ENCODE results near the gene LCT.
"Not testable (repeated sequence)": the region's sequence is repeated elsewhere in the genome, so short reads cannot be mapped to it uniquely, and the experiment has no call there.

The LCT gene

GRCh38 chr2:135836596-135837270, at the start of gene LCT:
TSS of gene LCT (minus strand) at chr2:135837184. CDS start at chr2:135837169, 15 bp downstream.
- no peak for DNase-seq (ENCODE audit: extremely low read depth, low read depth)
- TF ChIP-seq CTCF (IDR thresholded peaks at IDR 0.05; ENCODE audit: low read depth, low read length), result no peak

DNA sequence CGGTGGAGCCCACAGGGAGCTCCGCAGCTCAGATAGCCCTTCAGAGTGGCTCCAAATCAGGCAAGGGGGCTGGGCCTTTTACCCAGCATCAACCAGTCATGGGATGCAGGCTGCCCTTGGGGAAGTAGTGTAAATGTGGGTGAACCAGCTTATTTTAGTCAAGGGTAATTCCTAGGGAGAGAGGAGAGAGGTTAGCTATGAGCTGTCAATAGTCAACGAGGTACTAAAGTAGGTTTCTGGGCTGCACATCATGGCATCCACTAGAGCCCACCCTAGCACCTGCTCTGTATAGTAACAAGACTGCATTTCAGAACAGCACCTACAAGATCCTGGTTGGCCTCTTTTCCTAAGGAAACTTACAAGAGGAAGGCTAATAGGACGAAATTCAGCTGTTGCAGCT, 48.7 kb upstream of the LCT start:
- no peak for TF ChIP-seq CTCF (IDR thresholded peaks at IDR 0.05; ENCODE audit: low read depth, low read length)
- no peak for DNase-seq (ENCODE audit: extremely low read depth, low read depth)

DNA sequence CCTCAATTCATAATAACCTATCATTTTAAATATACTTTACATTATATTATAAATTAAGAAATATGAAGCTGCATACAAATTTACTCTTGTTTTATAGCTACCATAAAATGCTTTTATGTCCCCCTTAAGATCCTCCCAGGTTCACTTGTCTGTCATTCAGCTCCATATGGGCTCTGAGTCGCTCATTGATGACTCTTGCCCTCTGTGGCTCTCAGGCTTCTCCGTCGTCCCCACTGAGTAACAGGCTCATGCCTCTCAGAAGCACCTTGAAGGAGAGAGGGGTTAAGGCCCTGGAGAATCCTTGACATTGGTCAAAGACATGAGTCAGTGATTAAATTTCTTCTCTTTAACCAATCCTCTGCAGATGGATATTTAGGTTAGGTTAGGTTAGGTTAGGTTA, 45.4 kb upstream of the LCT start:
- TF ChIP-seq CTCF (IDR thresholded peaks at IDR 0.05; ENCODE audit: low read depth, low read length), result no peak
- DNase-seq (ENCODE audit: extremely low read depth, low read depth), result no peak

- DNase-seq (ENCODE audit: extremely low read depth, low read depth), result not testable (repeated sequence)
Measured at GRCh38 chr2:135876770-135877169, 39.8 kb upstream of the LCT start.

DNA sequence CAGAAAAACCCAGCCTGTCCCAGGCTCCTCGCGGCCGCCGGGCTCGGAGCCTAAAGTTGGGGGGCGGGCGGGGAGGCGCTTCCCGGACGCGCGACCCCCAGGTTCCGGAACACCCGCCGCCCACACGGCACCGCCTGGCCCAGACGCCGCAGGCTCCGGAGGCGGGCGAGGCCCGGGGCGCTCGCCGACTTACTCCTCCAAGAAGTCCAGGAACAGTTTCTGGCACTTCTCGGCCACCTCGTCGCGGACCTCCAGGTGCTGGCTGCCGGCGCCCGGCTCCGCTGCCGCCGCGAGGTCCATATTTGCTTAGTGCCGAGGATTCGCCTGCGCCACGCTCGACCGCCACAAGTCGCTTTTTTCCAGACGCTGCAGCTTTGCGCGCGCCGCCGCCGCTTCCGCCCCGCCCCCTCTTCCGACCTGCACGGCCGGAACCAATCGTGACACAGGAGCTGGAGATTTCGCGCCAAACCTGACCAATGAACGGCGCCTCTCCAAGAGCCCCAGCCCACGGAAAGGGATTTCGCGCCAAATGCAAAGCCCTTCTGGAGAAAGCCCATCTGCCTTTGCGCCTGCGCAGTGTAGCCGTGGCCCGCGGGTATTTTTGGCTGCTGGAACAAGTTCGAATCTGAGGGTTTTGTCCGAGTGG, 39.2 kb upstream of the LCT start, which contains the start of gene MCM6:
Gene MCM6, minus strand, starts transcription at position 378 of the 646 bp plus-strand sequence. Its CDS starts 78 bp downstream, at position 300.
- peak; percentile 97 for DNase-seq (ENCODE audit: extremely low read depth, low read depth)
- TF ChIP-seq CTCF (IDR thresholded peaks at IDR 0.05; ENCODE audit: low read depth, low read length), result no peak

DNA sequence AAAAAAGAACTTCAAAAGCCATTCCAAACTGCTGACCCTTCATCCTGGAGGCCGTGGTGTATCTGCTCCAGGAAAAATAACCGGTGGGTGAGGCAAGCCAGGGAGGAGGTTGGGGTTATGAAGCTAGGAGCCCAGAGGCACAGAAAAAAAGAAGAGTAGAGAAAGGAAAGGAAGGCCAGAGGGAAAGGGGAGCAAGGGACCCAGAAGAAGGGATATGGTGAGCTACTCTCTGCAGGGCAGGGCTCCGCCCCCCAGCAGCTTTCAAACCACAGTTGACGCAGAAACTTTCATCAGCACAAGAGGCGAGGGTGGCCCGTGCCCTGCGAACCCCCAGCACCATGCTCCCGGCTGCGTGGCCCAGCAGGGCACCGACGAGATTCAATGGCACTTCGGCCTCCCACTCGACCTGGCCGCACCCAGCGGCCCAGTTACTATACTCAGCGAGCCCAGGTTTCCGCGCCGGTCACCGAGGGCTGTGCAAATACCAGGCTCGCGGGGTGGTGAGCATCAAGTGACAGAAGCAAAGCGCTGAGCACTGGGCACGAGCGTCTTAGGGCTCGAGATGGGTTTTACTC, 38.6 kb upstream of the LCT start:
- no peak for TF ChIP-seq CTCF (IDR thresholded peaks at IDR 0.05; ENCODE audit: low read depth, low read length)

GRCh38 chr2:135874777-135875365, 37.9 kb upstream of the LCT start:
- no peak for DNase-seq (ENCODE audit: extremely low read depth, low read depth)
- no peak for TF ChIP-seq CTCF (IDR thresholded peaks at IDR 0.05; ENCODE audit: low read depth, low read length)

More for the DNA sequence above, 38.6 kb upstream of the LCT start:
- peak; percentile 12 for DNase-seq (ENCODE audit: extremely low read depth, low read depth)

Data from AG09319 (cell line).